Measurements from ENCODE around the gene CRYBG3.
A peak's percentile ranks its signal among the peaks of the same experiment; 100 is the strongest.

Gene CRYBG3

GRCh38 chr3:97990624-97991292 is 168.9 kb downstream of the CRYBG3 start:
- no peaks in the 10 kb centered on the region for H3K79me2 ChIP-seq
- no peak for TF ChIP-seq CTCF (IDR thresholded peaks at IDR 0.05)
- H3K4me3 ChIP-seq (ENCODE audit: low read depth, low read length), result no peak overlapping the region
- no peak overlapping the region for H3K4me2 ChIP-seq (ENCODE audit: low read length)
- no peaks in the 10 kb centered on the region for H3K27me3 ChIP-seq (ENCODE audit: control insufficient read depth, insufficient read depth, low read length)
- H3K36me3 ChIP-seq (ENCODE audit: control insufficient read depth, insufficient read depth, low read length), result no peaks in the 10 kb centered on the region
- no peak overlapping the region for H3K9ac ChIP-seq
- no peak overlapping the region for H3K27ac ChIP-seq
- no peaks in the 10 kb centered on the region for H3K4me1 ChIP-seq
- no peaks in the 10 kb centered on the region for H3K9me3 ChIP-seq (ENCODE audit: control insufficient read depth, low read length)
- no peak overlapping the region for H2AFZ ChIP-seq

- Histone ChIP-seq H3K4me2 (ENCODE audit: low read length) (no peak overlapping the region), H3K36me3 (ENCODE audit: control insufficient read depth, insufficient read depth, low read length) (no peaks in the 10 kb centered on the region), H3K27me3 (ENCODE audit: control insufficient read depth, insufficient read depth, low read length) (no peaks in the 10 kb centered on the region), H3K4me3 (ENCODE audit: low read depth, low read length) (no peak overlapping the region), H3K4me1 (no peaks in the 10 kb centered on the region), H3K27ac (no peak overlapping the region), H3K9ac (no peak overlapping the region), H3K79me2 (no peaks in the 10 kb centered on the region), H3K9me3 (ENCODE audit: control insufficient read depth, low read length) (no peaks in the 10 kb centered on the region), H2AFZ (peak overlapping the region; percentile 21)
- no peak for TF ChIP-seq CTCF (IDR thresholded peaks at IDR 0.05)
Measured at GRCh38 chr3:97991293-97991682, 169.5 kb downstream of the CRYBG3 start.

- Histone ChIP-seq H3K4me1 (no peaks in the 10 kb centered on the region), H3K79me2 (no peaks in the 10 kb centered on the region), H3K36me3 (ENCODE audit: control insufficient read depth, insufficient read depth, low read length) (no peaks in the 10 kb centered on the region), H3K4me3 (ENCODE audit: low read depth, low read length) (no peak overlapping the region), H3K9ac (no peak overlapping the region), H3K9me3 (ENCODE audit: control insufficient read depth, low read length) (no peaks in the 10 kb centered on the region), H3K27me3 (ENCODE audit: control insufficient read depth, insufficient read depth, low read length) (no peaks in the 10 kb centered on the region), H3K4me2 (ENCODE audit: low read length) (no peak overlapping the region), H3K27ac (no peak overlapping the region), H2AFZ (no peak overlapping the region)
- TF ChIP-seq CTCF (IDR thresholded peaks at IDR 0.05), result no peak
Measured at GRCh38 chr3:97992547-97993173, 170.8 kb downstream of the CRYBG3 start.

GRCh38 chr3:97993526-97993925 is 171.7 kb downstream of the CRYBG3 start:
- Histone ChIP-seq H3K4me1 (no peaks in the 10 kb centered on the region), H3K4me3 (ENCODE audit: low read depth, low read length) (no peak overlapping the region), H3K36me3 (ENCODE audit: control insufficient read depth, insufficient read depth, low read length) (no peaks in the 10 kb centered on the region), H3K9me3 (ENCODE audit: control insufficient read depth, low read length) (no peaks in the 10 kb centered on the region), H3K79me2 (no peaks in the 10 kb centered on the region), H3K27me3 (ENCODE audit: control insufficient read depth, insufficient read depth, low read length) (no peaks in the 10 kb centered on the region), H2AFZ (no peak overlapping the region), H3K27ac (no peak overlapping the region), H3K9ac (no peak overlapping the region), H3K4me2 (ENCODE audit: low read length) (no peak overlapping the region)
- TF ChIP-seq CTCF (IDR thresholded peaks at IDR 0.05), result no peak

All from parathyroid adenoma (tissue), 2 donors.